HCT116 (cell line): ENCODE data around the gene MOG. TPM values are rescaled to one million over a fixed set of nuclear protein-coding genes. Genes with fewer than 3 reads are reported as not detected.

Experiments
- ATAC-seq: fragments of 200-7000 bp; cut with Tn5 transposase; 2 replicates; pipeline ENCODE4 v1.9.1; 2020; ENCODE audit warnings: mild to moderate bottlenecking, moderate library complexity
- BruUV-seq: library from RNA; stranded (reverse); fragments of 400-500 nt; replicated peaks from 2 replicates; lab custom pipeline; 2021; lab: Mats Ljungman, UMichigan
- CTCF ChIA-PET: fragments of 300-600 bp; sonication (Branson Sonifier 250); formaldehyde crosslinking; loops from one replicate; lab custom pipeline; 2021; ENCODE audit warnings: antibody characterized with exemption; lab: Charles Lee
- POLR2A ChIA-PET: fragments of 300-600, 350-600 bp; sonication (Branson Sonifier 250); formaldehyde crosslinking; loops from one replicate; lab custom pipeline; 2021; ENCODE audit warnings: antibody characterized with exemption; lab: Charles Lee
- RAD21 ChIA-PET, 2 experiments: fragments of 300-600 bp; sonication (Branson Sonifier 250); formaldehyde crosslinking; loops; one replicate each; lab custom pipeline; 2023; ENCODE audit warnings: low total read pairs in 2 of 2; ENCODE audit not compliant: uncharacterized antibody in 2 of 2, unreplicated experiment in 2 of 2, low non-redundant PET in 1 of 2; lab: Charles Lee
- DNase-seq: peaks from one replicate; pipeline ENCODE4 v3.0.0-alpha.2; 2010; ENCODE audit warnings: low read depth, low spot score
- H2AFZ ChIP-seq: fragments of 200-600 bp; shearing (Covaris generic), sonication (generic); 2 replicates; pipeline ENCODE4 v1.6.1; 2017; ENCODE audit warnings: low read depth, mixed run types, mixed read lengths, antibody characterized with exemption, low read length; ENCODE audit not compliant: poor library complexity, severe bottlenecking
- H3K27ac ChIP-seq: 2 replicates; pipeline ENCODE4 v1.5.1; 2012; ENCODE audit warnings: low read depth, low read length
- H3K27me3 ChIP-seq: fragments of 200-600 bp; sonication (generic); 2 replicates; pipeline ENCODE4 v1.6.1; 2016; ENCODE audit warnings: mixed run types, low read length, mixed read lengths; ENCODE audit not compliant: insufficient read depth
- H3K36me3 ChIP-seq, 2 experiments: fragments of 200-500 bp in 1 of 2; fragments of 200-600 bp in 1 of 2; sonication (Bioruptor generic) in 1 of 2; sonication (generic) in 1 of 2; 2 replicates each; pipeline versions ENCODE4 v1.5.1 to v1.6.1; 2014 to 2016; ENCODE audit warnings: low read length in 2 of 2, inconsistent platforms in 1 of 2, mixed read lengths in 1 of 2, mixed run types in 1 of 2; ENCODE audit not compliant: insufficient read depth in 2 of 2, control insufficient read depth in 1 of 2
- H3K4me1 ChIP-seq, 2 experiments: fragments of 200-600 bp in 1 of 2; sonication (generic) in 1 of 2; 2 replicates each; pipeline versions ENCODE4 v1.5.1 to v1.6.1; 2012 to 2017; ENCODE audit warnings: low read length in 2 of 2, inconsistent platforms in 1 of 2, mild to moderate bottlenecking in 1 of 2, mixed read lengths in 1 of 2, mixed run types in 1 of 2, moderate library complexity in 1 of 2; ENCODE audit not compliant: insufficient read depth in 2 of 2, control insufficient read depth in 1 of 2
- H3K4me2 ChIP-seq: fragments of 200-600 bp; sonication (generic); 2 replicates; pipeline ENCODE4 v1.6.1; 2017; ENCODE audit warnings: mixed run types, low read length, mixed read lengths
- H3K4me3 ChIP-seq, 2 experiments: fragments of 200-600 bp in 1 of 2; sonication (generic) in 1 of 2; replicated peaks in 1 of 2; 2 replicates each; pipeline ENCODE4 v1.5.1; 2011 to 2016; ENCODE audit warnings: low read length in 2 of 2, control low read depth in 1 of 2, low read depth in 1 of 2, mild to moderate bottlenecking in 1 of 2, mixed read lengths in 1 of 2, mixed run types in 1 of 2
- H3K79me2 ChIP-seq: fragments of 200-600 bp; sonication (generic); 2 replicates; pipeline ENCODE4 v1.6.1; 2017; ENCODE audit warnings: mild to moderate bottlenecking, mixed run types, low read length, moderate library complexity, mixed read lengths; ENCODE audit not compliant: insufficient read depth
- H3K9ac ChIP-seq: fragments of 200-600 bp; sonication (generic); 2 replicates; pipeline ENCODE4 v1.6.1; 2016; ENCODE audit warnings: low read length, mixed read lengths
- H3K9me2 ChIP-seq: fragments of 200-600 bp; sonication (generic), shearing (Covaris generic); 2 replicates; pipeline ENCODE4 v1.6.1; 2017; ENCODE audit warnings: mixed run types, mild to moderate bottlenecking, moderate library complexity; ENCODE audit not compliant: insufficient read depth
- H3K9me3 ChIP-seq, 2 experiments: fragments of 200-500 bp in 1 of 2; fragments of 200-600 bp in 1 of 2; sonication (Bioruptor generic) in 1 of 2; sonication (generic) in 1 of 2; 2 replicates each; pipeline ENCODE4 v1.6.1; 2014 to 2017; ENCODE audit warnings: low read length in 2 of 2, mixed read lengths in 2 of 2, inconsistent platforms in 1 of 2, low read depth in 1 of 2, mild to moderate bottlenecking in 1 of 2, mixed run types in 1 of 2, moderate library complexity in 1 of 2; ENCODE audit not compliant: control insufficient read depth in 1 of 2, insufficient read depth in 1 of 2
- H4K20me1 ChIP-seq: fragments of 200-600 bp; sonication (generic), shearing (Covaris generic); 2 replicates; pipeline ENCODE4 v1.6.1; 2017; ENCODE audit warnings: mixed run types, mild to moderate bottlenecking, moderate library complexity; ENCODE audit not compliant: insufficient read depth
- EGR1 ChIP-seq: IDR thresholded peaks from 2 replicates; pipeline ENCODE4 v1.6.1; 2012; ENCODE audit warnings: low read depth
- ELF1 ChIP-seq: IDR thresholded peaks from 2 replicates; pipeline ENCODE4 v1.6.1; 2012; ENCODE audit warnings: low read depth, borderline replicate concordance
- EZH2 ChIP-seq: fragments of 200-600 bp; sonication (generic); IDR thresholded peaks from 2 replicates; pipeline ENCODE4 v1.6.1; 2017; ENCODE audit warnings: antibody characterized with exemption, mixed run types
- EZH2phosphoT487 ChIP-seq: fragments of 200-600 bp; IDR thresholded peaks from 2 replicates; pipeline ENCODE4 v1.6.1; 2018; ENCODE audit warnings: antibody characterized with exemption, borderline replicate concordance
- FOSL1 ChIP-seq: IDR thresholded peaks from 2 replicates; pipeline ENCODE4 v1.6.1; 2012; ENCODE audit warnings: low read depth
- JUND ChIP-seq: IDR thresholded peaks from 2 replicates; pipeline ENCODE4 v1.6.1; 2012
- MAX ChIP-seq: IDR thresholded peaks from 2 replicates; pipeline ENCODE4 v1.6.1; 2012
- POLR2A ChIP-seq: IDR thresholded peaks from 2 replicates; pipeline ENCODE4 v1.7.0; 2011; ENCODE audit warnings: borderline replicate concordance; ENCODE audit not compliant: insufficient read depth, insufficient read length; ENCODE audit errors: extremely low read depth
- POLR2AphosphoS5 ChIP-seq: IDR thresholded peaks from 2 replicates; pipeline ENCODE4 v1.6.1; 2011; ENCODE audit warnings: mild to moderate bottlenecking, low read depth, low read length, moderate library complexity
- RAD21 ChIP-seq: IDR thresholded peaks from 2 replicates; pipeline ENCODE4 v1.6.1; 2012; ENCODE audit warnings: low read depth, mild to moderate bottlenecking
- SIN3A ChIP-seq: IDR thresholded peaks from 2 replicates; pipeline ENCODE4 v1.6.1; 2012; ENCODE audit warnings: low read depth
- SP1 ChIP-seq: IDR thresholded peaks from 2 replicates; pipeline ENCODE4 v1.6.1; 2012; ENCODE audit warnings: low read depth
- SRF ChIP-seq: IDR thresholded peaks from 2 replicates; pipeline ENCODE4 v1.6.1; 2012; ENCODE audit warnings: low read depth
- TCF7L2 ChIP-seq: IDR thresholded peaks from 2 replicates; pipeline ENCODE4 v1.7.0; 2011; ENCODE audit warnings: borderline replicate concordance, inconsistent platforms; ENCODE audit not compliant: insufficient read depth, insufficient read length; ENCODE audit errors: extremely low read depth
- YY1 ChIP-seq: IDR thresholded peaks from 2 replicates; pipeline ENCODE4 v1.6.1; 2011; ENCODE audit warnings: low read length, low read depth, moderate library complexity, mild to moderate bottlenecking; ENCODE audit not compliant: insufficient replicate concordance; ENCODE audit errors: extremely low read depth
- ZBTB33 ChIP-seq: IDR thresholded peaks from 2 replicates; pipeline ENCODE4 v1.6.1; 2011; ENCODE audit warnings: mild to moderate bottlenecking, low read length, moderate library complexity; ENCODE audit not compliant: insufficient replicate concordance; ENCODE audit errors: extremely low read depth
- ZFX ChIP-seq: fragments of 450-650 bp; IDR thresholded peaks from 2 replicates; pipeline ENCODE4 v1.6.1; 2017
- intact Hi-C: fragments of 100-400 bp; cut with micrococcal nuclease; formaldehyde crosslinking; loops from 2 replicates; pipeline ENCODE4 v1.10.0; 2022
- total RNA-seq: library from RNA; stranded (reverse); gene quantifications from one replicate; pipeline ENCODE4 v1.2.1, GENCODE V29; 2021; ENCODE audit not compliant: unreplicated experiment
- TF ChIP-seq, protein P1 (sequence below): IDR thresholded peaks from 2 replicates; pipeline ENCODE4 v1.6.1; 2012; ENCODE audit warnings: low read depth
- TF ChIP-seq, protein P2 (sequence below), 3 experiments: fragments of 200-600 bp in 1 of 3; sonication (generic) in 1 of 3; IDR thresholded peaks in 2 of 3; conservative IDR thresholded peaks in 1 of 3; 2 replicates each; pipeline ENCODE4 v1.5.1; 2012 to 2017; ENCODE audit warnings: low read depth in 2 of 3, low read length in 2 of 3, antibody characterized with exemption in 1 of 3, borderline replicate concordance in 1 of 3, control low read depth in 1 of 3, mild to moderate bottlenecking in 1 of 3, mixed read lengths in 1 of 3, mixed run types in 1 of 3, moderate library complexity in 1 of 3; ENCODE audit not compliant: insufficient read depth in 1 of 3

MOG gene
- total RNA-seq, 1 experiment from 2014 or later, result not detected

DNA sequence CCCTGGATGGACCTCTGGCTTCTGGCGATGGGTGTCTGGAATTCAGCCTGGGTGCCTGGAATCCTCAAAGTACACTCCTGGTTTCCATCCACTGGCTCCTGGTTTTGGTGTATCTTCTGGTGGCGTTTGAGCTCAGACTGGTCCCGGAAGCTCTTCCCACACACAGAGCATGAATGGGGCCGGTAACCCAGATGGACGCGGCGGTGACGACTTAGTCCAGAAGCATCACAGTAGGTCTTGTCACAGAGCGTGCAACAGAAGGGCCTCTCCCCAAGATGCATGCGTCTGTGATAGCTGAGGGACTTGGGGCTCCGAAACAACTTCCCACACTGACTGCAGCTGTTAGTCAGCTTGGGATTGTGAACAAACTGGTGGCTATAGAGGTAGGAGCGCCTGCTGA, 16.3 kb downstream of the MOG start:
- no peak overlapping the region for H2AFZ ChIP-seq
- no peaks in the 10 kb centered on the region for H4K20me1 ChIP-seq
- ChIA-PET RAD21 (no interaction called here), CTCF (interaction anchor here (0.6 to 3.4 kb wide), 3 partner anchors 10 to 23 kb away, joined by 4 to 21 read pairs (median 5); no protein-coding TSS in a partner anchor), POLR2A (no interaction called here)
- H3K9ac ChIP-seq, result no peak overlapping the region
- H3K9me3 ChIP-seq, result no peaks in the 10 kb centered on the region
- no peaks in the 10 kb centered on the region for H3K9me2 ChIP-seq
- H3K4me3 ChIP-seq, result no peak overlapping the region
- H3K27ac ChIP-seq, result no peak overlapping the region
- no peaks in the 10 kb centered on the region for H3K36me3 ChIP-seq
- no peaks in the 10 kb centered on the region for H3K27me3 ChIP-seq
- peaks cover 0 to 5% of the 10 kb centered on the region in 2 experiments; a peak in 1 of 4 replicates for H3K4me1 ChIP-seq
- no peak overlapping the region for H3K4me2 ChIP-seq
- no peak for TF ChIP-seq ELF1
- TF ChIP-seq MAX, result no peak
- no peak for TF ChIP-seq POLR2A
- TF ChIP-seq POLR2AphosphoS5, result no peak
- TF ChIP-seq SP1, result no peak
- no peak for TF ChIP-seq EGR1
- no peak for TF ChIP-seq JUND
- TF ChIP-seq, protein P1, sequence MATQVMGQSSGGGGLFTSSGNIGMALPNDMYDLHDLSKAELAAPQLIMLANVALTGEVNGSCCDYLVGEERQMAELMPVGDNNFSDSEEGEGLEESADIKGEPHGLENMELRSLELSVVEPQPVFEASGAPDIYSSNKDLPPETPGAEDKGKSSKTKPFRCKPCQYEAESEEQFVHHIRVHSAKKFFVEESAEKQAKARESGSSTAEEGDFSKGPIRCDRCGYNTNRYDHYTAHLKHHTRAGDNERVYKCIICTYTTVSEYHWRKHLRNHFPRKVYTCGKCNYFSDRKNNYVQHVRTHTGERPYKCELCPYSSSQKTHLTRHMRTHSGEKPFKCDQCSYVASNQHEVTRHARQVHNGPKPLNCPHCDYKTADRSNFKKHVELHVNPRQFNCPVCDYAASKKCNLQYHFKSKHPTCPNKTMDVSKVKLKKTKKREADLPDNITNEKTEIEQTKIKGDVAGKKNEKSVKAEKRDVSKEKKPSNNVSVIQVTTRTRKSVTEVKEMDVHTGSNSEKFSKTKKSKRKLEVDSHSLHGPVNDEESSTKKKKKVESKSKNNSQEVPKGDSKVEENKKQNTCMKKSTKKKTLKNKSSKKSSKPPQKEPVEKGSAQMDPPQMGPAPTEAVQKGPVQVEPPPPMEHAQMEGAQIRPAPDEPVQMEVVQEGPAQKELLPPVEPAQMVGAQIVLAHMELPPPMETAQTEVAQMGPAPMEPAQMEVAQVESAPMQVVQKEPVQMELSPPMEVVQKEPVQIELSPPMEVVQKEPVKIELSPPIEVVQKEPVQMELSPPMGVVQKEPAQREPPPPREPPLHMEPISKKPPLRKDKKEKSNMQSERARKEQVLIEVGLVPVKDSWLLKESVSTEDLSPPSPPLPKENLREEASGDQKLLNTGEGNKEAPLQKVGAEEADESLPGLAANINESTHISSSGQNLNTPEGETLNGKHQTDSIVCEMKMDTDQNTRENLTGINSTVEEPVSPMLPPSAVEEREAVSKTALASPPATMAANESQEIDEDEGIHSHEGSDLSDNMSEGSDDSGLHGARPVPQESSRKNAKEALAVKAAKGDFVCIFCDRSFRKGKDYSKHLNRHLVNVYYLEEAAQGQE, result no peak
- TF ChIP-seq RAD21, result no peak
- TF ChIP-seq ZBTB33, result no peak
- TF ChIP-seq SRF, result no peak
- TF ChIP-seq SIN3A, result no peak
- TF ChIP-seq, protein P2, sequence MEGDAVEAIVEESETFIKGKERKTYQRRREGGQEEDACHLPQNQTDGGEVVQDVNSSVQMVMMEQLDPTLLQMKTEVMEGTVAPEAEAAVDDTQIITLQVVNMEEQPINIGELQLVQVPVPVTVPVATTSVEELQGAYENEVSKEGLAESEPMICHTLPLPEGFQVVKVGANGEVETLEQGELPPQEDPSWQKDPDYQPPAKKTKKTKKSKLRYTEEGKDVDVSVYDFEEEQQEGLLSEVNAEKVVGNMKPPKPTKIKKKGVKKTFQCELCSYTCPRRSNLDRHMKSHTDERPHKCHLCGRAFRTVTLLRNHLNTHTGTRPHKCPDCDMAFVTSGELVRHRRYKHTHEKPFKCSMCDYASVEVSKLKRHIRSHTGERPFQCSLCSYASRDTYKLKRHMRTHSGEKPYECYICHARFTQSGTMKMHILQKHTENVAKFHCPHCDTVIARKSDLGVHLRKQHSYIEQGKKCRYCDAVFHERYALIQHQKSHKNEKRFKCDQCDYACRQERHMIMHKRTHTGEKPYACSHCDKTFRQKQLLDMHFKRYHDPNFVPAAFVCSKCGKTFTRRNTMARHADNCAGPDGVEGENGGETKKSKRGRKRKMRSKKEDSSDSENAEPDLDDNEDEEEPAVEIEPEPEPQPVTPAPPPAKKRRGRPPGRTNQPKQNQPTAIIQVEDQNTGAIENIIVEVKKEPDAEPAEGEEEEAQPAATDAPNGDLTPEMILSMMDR (IDR thresholded peaks at IDR 0.05 in 2 of 3, conservative IDR thresholded peaks at IDR 0.05 in 1 of 3; ENCODE audit: borderline replicate concordance in 1 of 3, insufficient read depth in 1 of 3, low read depth in 2 of 3, low read length in 2 of 3), result no peak
- TF ChIP-seq TCF7L2, result no peak
- no peak for TF ChIP-seq EZH2phosphoT487
- TF ChIP-seq YY1, result no peak
- TF ChIP-seq FOSL1, result no peak
- no peak for TF ChIP-seq EZH2
- TF ChIP-seq ZFX, result no peak
- H3K79me2 ChIP-seq, result no peaks in the 10 kb centered on the region
- intact Hi-C loops, result no loop called here
- DNase-seq (no peak), ATAC-seq (no peak)
- BruUV-seq, result no TSS peak
